Vagina (tissue), 2 donors: ENCODE results near the gene REXO2.

ENCODE experiments used
- CTCF ChIP-seq, 3 experiments: fragments of 450-650 bp in 2 of 3; fragments of 200-600 bp in 1 of 3; sonication (generic) in 1 of 3; IDR thresholded peaks; one replicate each; pipeline ENCODE4 v1.5.1; 2017 to 2019; ENCODE audit warnings: antibody characterized with exemption in 3 of 3, mild to moderate bottlenecking in 2 of 3, moderate library complexity in 2 of 3
- POLR2A ChIP-seq, 2 donors: fragments of 450-650 bp; IDR thresholded peaks; one replicate each; pipeline ENCODE4 v1.6.1; 2017; ENCODE audit warnings: antibody characterized with exemption in 2 of 2, mild to moderate bottlenecking in 2 of 2, moderate library complexity in 2 of 2
- POLR2AphosphoS5 ChIP-seq, 2 donors: sonication (generic); formaldehyde crosslinking; IDR thresholded peaks; one replicate each; pipeline ENCODE4 v1.9.0; 2017; ENCODE audit warnings: antibody characterized with exemption in 2 of 2, mild to moderate bottlenecking in 2 of 2, low read depth in 1 of 2; ENCODE audit not compliant: insufficient read depth in 1 of 2

GRCh38 chr11:114447444-114447843 lies 8.2 kb downstream of the REXO2 start:
- TF ChIP-seq POLR2A (IDR thresholded peaks at IDR 0.05) (no peak), CTCF (IDR thresholded peaks at IDR 0.05) (no peak), POLR2AphosphoS5 (IDR thresholded peaks at IDR 0.05; ENCODE audit: insufficient read depth in 1 of 2, low read depth in 1 of 2) (no peak)
